M059J (cell line): ENCODE measurements around the gene TMEM245. TPM values are rescaled to one million over a fixed set of nuclear protein-coding genes. Genes with fewer than 3 reads are reported as not detected.
"Not testable (repeated sequence)": the region's sequence is repeated elsewhere in the genome, so short reads cannot be mapped to it uniquely, and the experiment has no call there.

Experiments used
- DNase-seq: peaks from one replicate; pipeline ENCODE4 v3.0.0-alpha.2; 2012; ENCODE audit warnings: low read depth
- total RNA-seq: library from RNA; depleted of rRNA; stranded (reverse); fragments of >200 nt; shearing (Covaris generic); gene quantifications from 2 replicates; pipeline ENCODE4 v1.2.3, GENCODE V29; 2014

The TMEM245 gene
- total RNA-seq, 1 experiment from 2014 or later: 56.8 TPM

- DNase-seq: no peak
Measured at GRCh38 chr9:109132567-109133021, 12.8 kb upstream of the TMEM245 start.

DNA sequence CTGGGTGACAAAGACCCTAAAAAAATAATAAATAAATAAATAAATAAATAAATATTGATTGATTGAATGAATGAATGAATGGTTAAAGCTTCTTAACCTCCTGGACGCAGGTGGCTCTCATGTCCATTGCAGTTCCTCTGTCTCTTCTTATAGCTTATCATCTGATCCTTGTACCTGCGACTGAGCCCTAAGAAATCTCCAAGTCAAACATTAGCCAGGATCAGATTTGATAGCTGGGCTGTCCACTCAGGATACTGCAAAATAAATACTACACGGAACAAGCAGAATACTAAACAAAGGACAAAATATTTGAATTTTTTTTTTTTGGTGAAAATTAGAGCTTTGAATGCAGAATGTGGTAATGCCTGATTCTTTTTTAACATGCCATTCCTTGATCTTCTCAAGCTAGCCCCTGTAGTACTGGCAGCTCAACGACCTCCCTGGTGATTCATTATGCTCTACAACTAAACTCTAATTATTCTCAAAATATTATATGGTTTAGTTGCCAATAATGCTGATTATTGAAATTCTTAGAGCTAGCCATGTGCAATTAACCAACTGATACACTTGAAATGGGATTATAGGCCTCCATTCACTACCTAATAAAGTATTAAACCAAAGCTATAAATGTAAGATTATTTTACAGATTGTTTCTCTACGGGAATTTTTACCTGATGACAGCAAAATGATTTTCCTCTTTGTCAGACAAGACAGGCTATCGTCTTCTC, 9.9 kb upstream of the TMEM245 start:
- DNase-seq: no peak

DNA sequence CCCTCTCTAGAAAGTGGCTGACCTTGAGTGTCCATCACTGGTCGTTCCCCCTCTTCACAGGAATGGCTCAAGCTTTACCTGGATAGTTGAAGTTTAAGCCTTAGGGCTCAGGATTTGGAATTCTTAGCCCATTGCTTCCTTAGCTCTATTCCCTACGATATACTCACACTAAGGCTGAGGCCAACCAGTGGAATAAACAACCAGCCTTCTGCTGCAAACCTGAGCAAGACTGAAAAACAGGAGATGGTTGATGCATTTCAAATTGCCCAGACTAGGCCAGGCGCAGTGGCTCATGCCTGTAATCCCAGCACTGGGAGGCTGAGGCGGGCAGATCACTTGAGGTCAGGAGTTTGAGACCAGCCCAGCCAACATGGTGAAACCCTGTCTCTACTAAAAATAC, 6.9 kb upstream of the TMEM245 start:
- DNase-seq: not testable (repeated sequence)

GRCh38 chr9:109124121-109124520, 4.4 kb upstream of the TMEM245 start:
- DNase-seq: no peak

DNA sequence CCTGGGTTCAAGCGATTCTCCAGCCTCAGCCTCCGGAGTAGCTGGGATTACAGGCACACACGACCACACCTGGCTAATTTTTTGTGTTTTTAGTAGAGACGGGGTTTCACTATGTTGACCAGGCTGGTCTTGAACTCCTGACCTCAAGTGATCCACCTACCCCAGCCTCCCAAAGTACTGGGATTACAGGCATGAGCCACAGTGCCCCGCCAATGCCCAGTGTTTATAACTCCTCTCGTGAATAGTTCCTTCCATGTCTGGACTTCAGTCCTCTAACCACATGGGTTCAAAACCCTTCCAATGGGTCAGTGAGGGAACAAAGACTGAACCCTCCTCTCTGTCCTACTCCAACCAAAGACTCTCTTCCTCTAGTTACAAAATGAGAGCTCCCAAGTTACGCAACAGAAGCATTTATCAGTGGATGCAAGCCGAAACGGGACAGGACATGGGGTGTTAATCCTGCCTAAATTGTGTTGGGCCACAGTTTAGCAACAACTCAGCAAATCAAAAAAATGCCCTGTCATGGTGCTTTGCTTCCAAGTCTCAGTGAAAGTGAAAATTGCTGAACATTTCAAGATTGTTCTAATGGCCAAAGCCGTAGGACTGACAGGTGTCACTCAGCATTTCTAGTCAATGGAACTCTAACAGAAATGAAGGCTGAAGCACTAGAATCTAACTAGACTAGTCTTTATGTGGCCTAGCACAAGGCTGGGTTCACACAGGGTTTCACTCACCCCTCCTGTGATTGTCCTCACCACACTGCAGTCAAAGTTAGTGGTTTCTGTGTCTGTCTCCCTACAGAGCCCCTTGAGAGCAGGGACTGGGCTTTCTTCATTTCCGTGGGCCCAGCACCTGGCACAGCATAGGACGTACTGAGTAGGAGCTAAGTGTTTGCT, 3.2 kb upstream of the TMEM245 start:
- DNase-seq: no peak

DNA sequence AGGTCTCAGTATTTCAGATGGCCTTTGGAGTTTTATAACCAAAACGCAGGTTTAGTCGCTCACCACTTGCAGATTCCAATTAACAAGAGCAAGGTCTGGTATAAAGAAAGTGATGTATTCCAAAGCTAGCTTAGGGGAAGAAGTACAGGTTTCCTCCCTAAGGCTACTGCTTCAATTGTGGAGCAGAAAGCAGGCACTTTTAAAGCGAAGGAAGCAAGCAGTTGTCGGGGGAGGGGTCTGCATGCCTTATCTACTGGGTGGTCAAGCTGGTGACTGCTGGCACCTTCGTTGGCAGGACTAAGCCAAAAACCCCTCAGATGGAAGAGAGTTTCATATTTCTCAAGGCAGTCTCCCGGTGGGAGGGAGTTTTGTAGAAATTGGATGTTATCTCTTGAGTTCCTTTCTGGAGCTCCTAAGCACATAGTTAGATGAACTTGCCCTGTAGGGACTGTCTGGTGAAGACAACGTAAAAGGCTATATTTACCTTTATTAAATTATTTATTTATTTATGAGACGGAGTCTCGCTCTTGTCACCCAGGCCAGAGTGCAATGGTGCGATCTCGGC, 1.6 kb upstream of the TMEM245 start:
- no peak for DNase-seq

GRCh38 chr9:109120204-109120789, 550 bp upstream of the TMEM245 start:
- no peak for DNase-seq

- DNase-seq: peak; percentile 33
Measured at GRCh38 chr9:109118808-109119438, 824 bp downstream of the TMEM245 start.

GRCh38 chr9:109117856-109118807, 1.6 kb downstream of the TMEM245 start:
- DNase-seq: peak; percentile 71

- DNase-seq: peak; percentile 44
Measured at GRCh38 chr9:109115931-109116526, 3.7 kb downstream of the TMEM245 start.

- DNase-seq: peak; percentile 77
Measured at GRCh38 chr9:109114670-109115069, 5.1 kb downstream of the TMEM245 start.

DNA sequence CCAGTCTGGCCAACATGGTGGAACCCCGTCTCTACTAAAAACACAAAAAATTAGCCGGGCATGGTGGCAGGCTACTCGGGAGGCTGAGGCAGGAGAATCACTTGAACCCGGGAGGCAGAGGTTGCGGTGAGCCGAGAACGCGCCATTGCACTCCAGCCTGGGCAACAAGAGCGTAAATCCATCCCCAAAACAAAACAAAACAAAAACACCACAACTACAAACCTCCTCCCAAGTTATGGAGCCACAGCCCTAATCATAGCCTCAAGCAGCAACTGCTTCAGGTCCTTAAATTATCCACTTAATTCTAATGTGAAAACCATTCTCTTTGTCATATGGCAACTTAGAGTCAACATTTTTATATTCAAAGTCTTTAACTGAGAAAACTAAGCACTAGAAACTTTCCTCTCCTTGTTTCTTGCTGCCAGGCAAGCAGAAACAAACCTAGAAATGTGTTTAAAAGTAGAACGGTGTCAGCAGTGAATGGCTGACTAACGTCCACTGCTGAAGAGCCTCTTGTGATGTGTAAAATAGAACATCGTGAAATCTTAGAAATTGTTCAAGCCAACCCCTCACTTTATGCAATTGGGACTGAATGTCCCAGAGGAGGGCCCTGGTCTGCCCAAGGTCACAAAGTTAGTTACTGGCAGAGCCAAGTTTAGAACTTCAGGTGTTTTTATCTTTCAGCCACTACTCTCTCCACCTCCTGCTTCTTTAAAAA, 5.7 kb downstream of the TMEM245 start:
- no peak for DNase-seq

- DNase-seq: no peak
Measured at GRCh38 chr9:109113254-109113653, 6.5 kb downstream of the TMEM245 start.

DNA sequence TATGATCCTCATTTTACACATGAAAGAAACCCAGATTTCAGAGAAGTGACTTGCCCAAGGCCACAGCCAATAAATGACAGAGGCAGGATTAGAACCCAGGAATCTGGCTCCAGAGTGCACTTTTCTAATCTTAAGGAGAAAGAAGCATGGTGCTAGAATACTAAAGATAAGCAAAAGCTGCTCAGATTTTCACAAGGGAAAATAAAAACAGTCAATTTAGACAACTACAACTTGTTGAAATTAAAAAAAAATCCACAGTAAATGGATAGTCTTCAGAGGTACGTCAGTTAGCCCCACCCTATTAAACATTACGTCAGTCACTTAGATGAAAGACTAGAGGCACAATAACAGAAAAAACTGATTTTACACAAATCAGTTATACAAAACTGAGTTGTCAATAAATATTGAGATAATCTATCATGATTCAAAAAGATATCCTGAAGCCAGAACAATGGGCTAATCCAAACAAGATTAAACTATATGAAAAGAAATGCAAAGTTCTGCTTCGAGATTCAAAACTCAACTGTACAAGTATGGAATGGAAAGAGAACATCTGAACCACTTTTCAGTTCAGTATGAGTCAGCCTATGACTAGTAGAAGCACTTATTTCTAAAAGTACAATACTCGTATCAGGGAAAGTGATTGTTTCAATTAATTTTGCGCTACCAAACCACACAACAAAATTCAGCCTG, 9.3 kb downstream of the TMEM245 start:
- peak; percentile 76 for DNase-seq

GRCh38 chr9:109109967-109110328, 9.8 kb downstream of the TMEM245 start:
- DNase-seq: peak; percentile 38

DNA sequence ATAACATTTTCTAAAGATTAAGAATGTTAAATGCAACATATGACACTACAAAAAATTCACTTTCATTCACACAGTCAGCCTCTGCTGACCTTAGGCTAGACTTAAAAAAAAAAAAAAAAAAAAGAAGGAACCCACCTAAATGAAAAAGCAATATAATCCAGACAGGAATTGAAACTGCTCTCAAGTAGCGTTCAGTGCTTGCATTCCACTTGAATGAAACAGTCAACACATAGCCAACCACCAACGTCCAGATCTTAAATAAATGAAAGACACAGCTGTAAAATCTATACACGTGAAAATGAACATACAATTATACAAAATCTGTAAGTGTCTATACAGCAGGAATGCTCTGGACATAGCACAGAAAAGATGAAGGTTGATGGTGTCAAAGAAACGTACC, 11.4 kb downstream of the TMEM245 start:
- peak; percentile 53 for DNase-seq

DNA sequence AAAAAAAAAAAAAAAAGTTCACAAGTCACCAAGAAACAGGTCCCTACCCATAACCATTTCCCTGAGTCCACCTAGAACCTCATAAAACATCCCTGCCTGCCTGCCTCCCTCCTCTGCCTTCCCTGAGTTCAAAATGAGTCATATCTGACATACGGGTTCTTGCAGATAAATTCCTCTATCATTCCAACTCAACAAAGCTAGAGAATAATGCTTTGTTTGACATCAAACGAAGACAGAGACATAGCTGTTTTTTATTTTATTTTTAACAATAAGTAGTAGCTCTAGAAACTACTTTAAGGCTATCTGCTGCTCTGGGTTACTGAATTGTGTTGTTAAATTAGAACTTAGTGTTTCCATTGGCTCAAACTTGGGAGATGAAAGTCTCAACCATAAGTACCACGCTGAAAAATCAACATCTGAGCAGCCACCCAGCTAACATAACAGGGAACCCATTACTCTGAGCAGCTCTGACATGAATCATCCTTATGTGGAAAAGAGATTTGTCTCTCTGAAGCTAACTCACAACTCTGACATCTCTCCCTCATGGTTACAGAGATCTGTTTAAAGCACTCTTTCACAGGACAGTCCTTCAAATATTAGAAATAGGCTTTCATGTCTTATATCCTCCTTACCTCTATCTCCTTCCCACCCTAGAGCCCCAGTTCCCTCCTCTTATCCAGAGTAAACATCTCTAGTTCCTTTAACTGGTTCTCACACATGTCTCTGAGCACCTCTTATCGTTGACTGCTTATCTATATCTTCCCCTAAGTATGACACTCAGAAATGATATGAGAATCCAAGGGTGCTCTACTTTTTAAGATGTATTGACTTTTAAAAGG, 12.1 kb downstream of the TMEM245 start:
- DNase-seq: peak; percentile 92

GRCh38 chr9:109101810-109102209, 17.9 kb downstream of the TMEM245 start:
- DNase-seq: peak; percentile 91
